ENCODE measurements around the gene KIAA1549.

GRCh38 chr7:138919216-138919615, 62.0 kb downstream of the KIAA1549 start:
- TF ChIP-seq, protein P1, sequence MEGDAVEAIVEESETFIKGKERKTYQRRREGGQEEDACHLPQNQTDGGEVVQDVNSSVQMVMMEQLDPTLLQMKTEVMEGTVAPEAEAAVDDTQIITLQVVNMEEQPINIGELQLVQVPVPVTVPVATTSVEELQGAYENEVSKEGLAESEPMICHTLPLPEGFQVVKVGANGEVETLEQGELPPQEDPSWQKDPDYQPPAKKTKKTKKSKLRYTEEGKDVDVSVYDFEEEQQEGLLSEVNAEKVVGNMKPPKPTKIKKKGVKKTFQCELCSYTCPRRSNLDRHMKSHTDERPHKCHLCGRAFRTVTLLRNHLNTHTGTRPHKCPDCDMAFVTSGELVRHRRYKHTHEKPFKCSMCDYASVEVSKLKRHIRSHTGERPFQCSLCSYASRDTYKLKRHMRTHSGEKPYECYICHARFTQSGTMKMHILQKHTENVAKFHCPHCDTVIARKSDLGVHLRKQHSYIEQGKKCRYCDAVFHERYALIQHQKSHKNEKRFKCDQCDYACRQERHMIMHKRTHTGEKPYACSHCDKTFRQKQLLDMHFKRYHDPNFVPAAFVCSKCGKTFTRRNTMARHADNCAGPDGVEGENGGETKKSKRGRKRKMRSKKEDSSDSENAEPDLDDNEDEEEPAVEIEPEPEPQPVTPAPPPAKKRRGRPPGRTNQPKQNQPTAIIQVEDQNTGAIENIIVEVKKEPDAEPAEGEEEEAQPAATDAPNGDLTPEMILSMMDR (IDR thresholded peaks at IDR 0.05; ENCODE audit: low read depth, low read length), result no peak
- TF ChIP-seq EZH2phosphoT487 (IDR thresholded peaks at IDR 0.05; ENCODE audit: low read depth), result no peak

Data from OCI-LY3 (cell line).